WTC11 (cell line): ENCODE data around the gene SH3RF2.

ENCODE experiments used
- CTCF ChIP-seq: fragments of 200-600 bp; IDR thresholded peaks from 2 replicates; pipeline ENCODE4 v1.8.0; 2022; ENCODE audit warnings: antibody characterized with exemption
- E2F5 ChIP-seq: sonication (generic); formaldehyde crosslinking; IDR thresholded peaks from 2 replicates; pipeline ENCODE4 v1.8.1; 2022; ENCODE audit warnings: mild to moderate bottlenecking, moderate library complexity, missing genetic modification reagents
- HMGA2 ChIP-seq: fragments of 250-450 bp; sonication (Bioruptor Pico); IDR thresholded peaks from 2 replicates; pipeline ENCODE4 v1.4.0; 2021; ENCODE audit warnings: mild to moderate bottlenecking, moderate library complexity
- STAT6 ChIP-seq: sonication (generic); formaldehyde crosslinking; conservative IDR thresholded peaks from 2 replicates; pipeline ENCODE4 v1.8.1; 2023; ENCODE audit warnings: mild to moderate bottlenecking, low read depth, missing genetic modification reagents, moderate library complexity
- ZNF396 ChIP-seq: fragments of 250-450 bp; sonication (Bioruptor Pico); IDR thresholded peaks from 2 replicates; pipeline ENCODE4 v1.8.0; 2021; ENCODE audit warnings: mild to moderate bottlenecking, moderate library complexity, borderline replicate concordance

GRCh38 chr5:145889611-145890010 lies 46.8 kb upstream of the SH3RF2 start:
- TF ChIP-seq E2F5 (CRISPR knock-in tag): no peak
- no peak for TF ChIP-seq HMGA2 (CRISPR knock-in tag)
- TF ChIP-seq CTCF: no peak
- TF ChIP-seq ZNF396 (CRISPR knock-in tag): no peak
- no peak for TF ChIP-seq STAT6 (CRISPR knock-in tag)
